Sigmoid colon (tissue), 4 donors: Measurements from ENCODE around the gene FCN2.

ENCODE experiments used
- POLR2AphosphoS5 ChIP-seq, 4 donors: sonication (generic); formaldehyde crosslinking; IDR thresholded peaks; one replicate each; pipeline ENCODE4 v1.6.1; 2017; ENCODE audit warnings: antibody characterized with exemption in 4 of 4
- TF ChIP-seq, protein P1 (sequence below), 4 experiments: fragments of 450-650 bp in 3 of 4; fragments of 200-600 bp in 1 of 4; IDR thresholded peaks; one replicate each; pipeline ENCODE4 v1.5.1; 2016 to 2019; ENCODE audit warnings: antibody characterized with exemption in 4 of 4, mild to moderate bottlenecking in 3 of 4, moderate library complexity in 2 of 4

DNA sequence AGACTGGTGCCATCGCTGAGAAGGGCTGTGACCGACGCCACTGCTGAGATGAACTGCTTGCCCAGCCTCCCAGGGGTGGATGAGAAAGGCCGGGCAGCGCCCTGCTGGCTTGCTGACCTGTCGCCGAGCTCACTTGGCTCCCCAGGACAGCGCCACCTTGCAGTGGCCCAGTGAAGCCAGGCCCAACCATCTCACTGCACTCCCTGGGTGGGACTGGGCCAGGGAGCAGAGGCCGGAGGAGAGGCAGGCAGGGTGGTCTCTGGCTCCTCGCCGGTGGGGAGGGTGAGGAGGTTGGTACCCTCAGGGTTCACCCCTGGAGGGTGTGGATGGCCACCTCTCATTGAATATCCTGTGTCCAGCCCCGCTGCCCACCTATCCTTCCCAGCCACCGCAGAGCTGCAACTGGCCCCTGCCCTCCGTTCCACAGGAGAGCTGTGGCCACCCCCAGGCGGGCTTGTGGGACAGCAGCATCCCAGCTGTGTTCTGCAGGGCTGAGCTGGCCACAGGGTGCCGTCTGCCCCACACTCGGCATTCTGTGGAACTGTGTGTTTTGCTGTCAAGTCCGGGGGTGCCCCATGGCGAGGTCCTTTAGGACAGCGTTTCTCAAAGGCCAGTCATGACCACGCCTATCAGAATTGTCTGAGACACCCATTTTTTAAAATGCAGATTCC is 41.0 kb upstream of the FCN2 start:
- TF ChIP-seq, protein P1, sequence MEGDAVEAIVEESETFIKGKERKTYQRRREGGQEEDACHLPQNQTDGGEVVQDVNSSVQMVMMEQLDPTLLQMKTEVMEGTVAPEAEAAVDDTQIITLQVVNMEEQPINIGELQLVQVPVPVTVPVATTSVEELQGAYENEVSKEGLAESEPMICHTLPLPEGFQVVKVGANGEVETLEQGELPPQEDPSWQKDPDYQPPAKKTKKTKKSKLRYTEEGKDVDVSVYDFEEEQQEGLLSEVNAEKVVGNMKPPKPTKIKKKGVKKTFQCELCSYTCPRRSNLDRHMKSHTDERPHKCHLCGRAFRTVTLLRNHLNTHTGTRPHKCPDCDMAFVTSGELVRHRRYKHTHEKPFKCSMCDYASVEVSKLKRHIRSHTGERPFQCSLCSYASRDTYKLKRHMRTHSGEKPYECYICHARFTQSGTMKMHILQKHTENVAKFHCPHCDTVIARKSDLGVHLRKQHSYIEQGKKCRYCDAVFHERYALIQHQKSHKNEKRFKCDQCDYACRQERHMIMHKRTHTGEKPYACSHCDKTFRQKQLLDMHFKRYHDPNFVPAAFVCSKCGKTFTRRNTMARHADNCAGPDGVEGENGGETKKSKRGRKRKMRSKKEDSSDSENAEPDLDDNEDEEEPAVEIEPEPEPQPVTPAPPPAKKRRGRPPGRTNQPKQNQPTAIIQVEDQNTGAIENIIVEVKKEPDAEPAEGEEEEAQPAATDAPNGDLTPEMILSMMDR (IDR thresholded peaks at IDR 0.05) = no peak
- TF ChIP-seq POLR2AphosphoS5 (IDR thresholded peaks at IDR 0.05) = no peak
